Sigmoid colon (tissue), 7 donors: ENCODE results near the gene SREBF1. TPM values are rescaled to one million over a fixed set of nuclear protein-coding genes. Genes with fewer than 3 reads are reported as not detected.

Experiments
- DNase-seq: peaks from one replicate; pipeline ENCODE4 v3.0.0-alpha.2; 2019
- H3K27ac ChIP-seq, 4 donors: fragments of 200-600 bp; sonication (generic); one replicate each; pipeline ENCODE4 v1.5.1; 2016 to 2019; ENCODE audit warnings: mild to moderate bottlenecking in 1 of 4
- H3K27me3 ChIP-seq, 3 donors: fragments of 200-600 bp; sonication (generic); one replicate each; pipeline ENCODE4 v1.5.1; 2019; ENCODE audit warnings: mild to moderate bottlenecking in 1 of 3
- H3K36me3 ChIP-seq, 4 donors: fragments of 200-600 bp; sonication (generic); one replicate each; pipeline ENCODE4 v1.5.1; 2016 to 2019
- H3K4me1 ChIP-seq, 4 donors: fragments of 200-600 bp; sonication (generic); one replicate each; pipeline ENCODE4 v1.5.1; 2017 to 2019
- H3K4me3 ChIP-seq, 4 donors: fragments of 200-600 bp; sonication (generic); one replicate each; pipeline ENCODE4 v1.5.1; 2017 to 2019; ENCODE audit warnings: mild to moderate bottlenecking in 2 of 4, moderate library complexity in 1 of 4
- H3K9me3 ChIP-seq, 4 donors: fragments of 200-600 bp in 3 of 4; sonication (generic) in 3 of 4; one replicate each; pipeline versions ENCODE4 v1.5.1 to v1.6.1; 2013 to 2019
- CTCF ChIP-seq, 4 experiments: fragments of 450-650 bp in 3 of 4; fragments of 200-600 bp in 1 of 4; IDR thresholded peaks; one replicate each; pipeline ENCODE4 v1.5.1; 2016 to 2019; ENCODE audit warnings: antibody characterized with exemption in 4 of 4, mild to moderate bottlenecking in 3 of 4, moderate library complexity in 2 of 4
- EP300 ChIP-seq, 4 donors: sonication (generic); formaldehyde crosslinking; IDR thresholded peaks; one replicate each; pipeline ENCODE4 v1.6.1; 2017; ENCODE audit warnings: antibody characterized with exemption in 4 of 4
- POLR2A ChIP-seq, 2 donors: fragments of 450-650 bp; IDR thresholded peaks; one replicate each; pipeline ENCODE4 v1.6.1; 2016; ENCODE audit warnings: antibody characterized with exemption in 2 of 2, mild to moderate bottlenecking in 2 of 2, moderate library complexity in 2 of 2
- POLR2AphosphoS5 ChIP-seq, 4 donors: sonication (generic); formaldehyde crosslinking; IDR thresholded peaks; one replicate each; pipeline ENCODE4 v1.6.1; 2017; ENCODE audit warnings: antibody characterized with exemption in 4 of 4
- WGBS, 2 donors: extraction: QIAGEN DNeasy Blood & Tissue Kit; methylation state at CpG; one replicate each; pipeline ENCODE4 v1.1.7; 2013; 5-methylcytosine and 5-hydroxymethylcytosine counted together
- intact Hi-C: fragments of 100-400 bp; cut with DNase I; formaldehyde crosslinking; loops from one replicate; pipeline ENCODE4 v1.15.1; 2023
- polyA plus RNA-seq, 3 donors: library from polyadenylated mRNA; stranded (reverse); fragments of 200-250 nt; gene quantifications; one replicate each; pipeline ENCODE4 v1.2.3, GENCODE V29; 2013
- total RNA-seq, 4 donors: library from RNA; depleted of rRNA; stranded (reverse); fragments of >200 nt; gene quantifications; one replicate each; pipeline ENCODE4 v1.1.0, GENCODE V29; 2016
- donor health status: healthy with polysubstance abuse.
- donor health status: Bipolar disorder and iron deficiency.
- donor health status: healthy.

The SREBF1 gene
- total and polyA plus RNA-seq, 7 donors = 10.2 to 172 (median 38.6) TPM

GRCh38 chr17:17882082-17882581 lies 45.3 kb upstream of the SREBF1 start:
- Histone ChIP-seq H3K4me1 (peaks cover 0 to 43% (median 21%) of the 10 kb centered on the region in 4 donors), H3K27ac (no peak overlapping the region), H3K9me3 (no peaks in the 10 kb centered on the region), H3K4me3 (no peak overlapping the region), H3K36me3 (peaks cover 25 to 51% (median 31%) of the 10 kb centered on the region in 4 donors), H3K27me3 (no peaks in the 10 kb centered on the region)
- WGBS, 2 donors = 88 to 92% methylated on average over 8 of the region's 8 CpGs
- intact Hi-C loops = no loop called here
- DNase-seq = no peak
- TF ChIP-seq CTCF (IDR thresholded peaks at IDR 0.05) (no peak), POLR2AphosphoS5 (IDR thresholded peaks at IDR 0.05) (no peak), EP300 (IDR thresholded peaks at IDR 0.05) (no peak), POLR2A (IDR thresholded peaks at IDR 0.05) (no peak)

GRCh38 chr17:17880577-17881196 lies 43.9 kb upstream of the SREBF1 start:
- no peaks in the 10 kb centered on the region for H3K9me3 ChIP-seq
- no peak overlapping the region for H3K4me3 ChIP-seq
- TF ChIP-seq POLR2A (IDR thresholded peaks at IDR 0.05) (no peak), POLR2AphosphoS5 (IDR thresholded peaks at IDR 0.05) (no peak), EP300 (IDR thresholded peaks at IDR 0.05) (no peak), CTCF (IDR thresholded peaks at IDR 0.05) (no peak)
- 92 to 95% methylated on average over 8 of the region's 8 CpGs for WGBS, 2 donors
- no peaks in the 10 kb centered on the region for H3K27me3 ChIP-seq
- peaks cover 0 to 47% (median 32%) of the 10 kb centered on the region in 4 donors for H3K4me1 ChIP-seq
- intact Hi-C loops = no loop called here
- peaks cover 25 to 51% (median 31%) of the 10 kb centered on the region in 4 donors for H3K36me3 ChIP-seq
- DNase-seq = no peak
- no peak overlapping the region for H3K27ac ChIP-seq

- intact Hi-C loops = loop anchor here (5.0 kb wide), 3 partner anchors 45 to 160 kb away; partner anchors contain the start of genes ATPAF2, DRC3, GID4 and TOM1L2
- no peaks in the 10 kb centered on the region for H3K27me3 ChIP-seq
- H3K4me3 ChIP-seq = no peak overlapping the region
- 68 to 80% methylated on average over 14 of the region's 14 CpGs for WGBS, 2 donors
- peaks cover 14 to 28% (median 17%) of the 10 kb centered on the region in 4 donors for H3K36me3 ChIP-seq
- peak overlapping the region; percentile 85 to 92 (median 88) for H3K27ac ChIP-seq
- peak; percentile 96 for DNase-seq
- H3K9me3 ChIP-seq = no peaks in the 10 kb centered on the region
- H3K4me1 ChIP-seq = peaks cover 0 to 70% (median 50%) of the 10 kb centered on the region in 4 donors
- TF ChIP-seq EP300 (IDR thresholded peaks at IDR 0.05) (peak in 3 of 4 donors; percentile 53 to 75 (median 62)), POLR2A (IDR thresholded peaks at IDR 0.05) (no peak), CTCF (IDR thresholded peaks at IDR 0.05) (peak in 1 of 4 experiments; percentile 9), POLR2AphosphoS5 (IDR thresholded peaks at IDR 0.05) (peak; percentile 49 to 79 (median 77))
Observed at GRCh38 chr17:17877529-17878358, 41.0 kb upstream of the SREBF1 start.

GRCh38 chr17:17876959-17877528 lies 40.3 kb upstream of the SREBF1 start:
- Histone ChIP-seq H3K27ac (peak overlapping the region; percentile 85 to 92 (median 88)), H3K36me3 (peaks cover 7 to 21% (median 10%) of the 10 kb centered on the region in 4 donors), H3K9me3 (no peaks in the 10 kb centered on the region), H3K27me3 (no peaks in the 10 kb centered on the region), H3K4me1 (peaks cover 0 to 70% (median 50%) of the 10 kb centered on the region in 4 donors), H3K4me3 (no peak overlapping the region)
- peak in 1 of 4 donors; percentile 6 for TF ChIP-seq EP300 (IDR thresholded peaks at IDR 0.05)
- peak in 1 of 4 donors; percentile 45 for TF ChIP-seq POLR2AphosphoS5 (IDR thresholded peaks at IDR 0.05)
- no peak for TF ChIP-seq POLR2A (IDR thresholded peaks at IDR 0.05)
- WGBS, 2 donors = 80 to 87% methylated on average over 6 of the region's 6 CpGs
- intact Hi-C loops = loop anchor here (5.0 kb wide), 3 partner anchors 45 to 160 kb away; partner anchors contain the start of genes ATPAF2, DRC3, GID4 and TOM1L2
- DNase-seq = peak; percentile 85
